Liver (tissue), 9 donors: ENCODE results near the gene LNX1. TPM values are rescaled to one million over a fixed set of nuclear protein-coding genes. Genes with fewer than 3 reads are reported as not detected.

Experiments
- DNase-seq: peaks from one replicate; pipeline ENCODE4 v3.0.0-alpha.2; 2017; ENCODE audit warnings: low spot score
- H3K27ac ChIP-seq, 2 donors: one replicate each; pipeline ENCODE4 v1.7.0; 2013; ENCODE audit warnings: inconsistent platforms in 2 of 2, low read length in 2 of 2, control low read depth in 1 of 2, low read depth in 1 of 2, mild to moderate bottlenecking in 1 of 2
- H3K27me3 ChIP-seq, 4 donors: one replicate each; pipeline versions ENCODE4 v1.6.1 to v1.7.0; 2013; ENCODE audit warnings: low read length in 3 of 4, inconsistent platforms in 1 of 4, mild to moderate bottlenecking in 1 of 4, moderate library complexity in 1 of 4; ENCODE audit not compliant: control insufficient read depth in 4 of 4, insufficient read depth in 4 of 4
- H3K36me3 ChIP-seq, 4 donors: one replicate each; pipeline versions ENCODE4 v1.6.1 to v1.7.0; 2013; ENCODE audit warnings: low read length in 3 of 4, mild to moderate bottlenecking in 3 of 4, low read depth in 1 of 4, moderate library complexity in 1 of 4; ENCODE audit not compliant: control insufficient read depth in 4 of 4, insufficient read depth in 3 of 4
- H3K4me1 ChIP-seq, 4 donors: one replicate each; pipeline versions ENCODE4 v1.6.1 to v1.7.0; 2013; ENCODE audit warnings: low read length in 3 of 4, mild to moderate bottlenecking in 3 of 4, moderate library complexity in 1 of 4; ENCODE audit not compliant: control insufficient read depth in 4 of 4, insufficient read depth in 4 of 4
- H3K4me3 ChIP-seq, 3 donors: one replicate each; pipeline versions ENCODE4 v1.6.1 to v1.7.0; 2013; ENCODE audit warnings: low read length in 3 of 3, control low read depth in 1 of 3, low read depth in 1 of 3, mild to moderate bottlenecking in 1 of 3
- H3K9ac ChIP-seq, 2 donors: one replicate each; pipeline ENCODE4 v1.7.0; 2013; ENCODE audit warnings: low read length in 2 of 2, mild to moderate bottlenecking in 2 of 2, moderate library complexity in 2 of 2, control low read depth in 1 of 2, low read depth in 1 of 2
- H3K9me3 ChIP-seq, 4 donors: one replicate each; pipeline versions ENCODE4 v1.6.1 to v1.7.0; 2013; ENCODE audit warnings: low read length in 3 of 4; ENCODE audit not compliant: control insufficient read depth in 4 of 4
- CTCF ChIP-seq: fragments of 150-350 bp; IDR thresholded peaks from 2 replicates; pipeline ENCODE4 v1.5.1; 2017; ENCODE audit warnings: improper control_type of control experiment, low read depth, low read length; ENCODE audit not compliant: missing input control
- EGR1 ChIP-seq, 2 donors: IDR thresholded peaks; 2 replicates each; pipeline ENCODE4 v1.6.1; 2016 to 2018; ENCODE audit warnings: antibody characterized with exemption in 2 of 2, low read depth in 2 of 2
- FOXA1 ChIP-seq: IDR thresholded peaks from 2 replicates; pipeline ENCODE4 v1.6.1; 2016; ENCODE audit warnings: antibody characterized with exemption
- FOXA2 ChIP-seq: IDR thresholded peaks from 2 replicates; pipeline ENCODE4 v1.6.1; 2016; ENCODE audit warnings: antibody characterized with exemption
- GABPA ChIP-seq, 2 donors: IDR thresholded peaks in 1 of 2; conservative IDR thresholded peaks in 1 of 2; 2 replicates each; pipeline ENCODE4 v1.6.1; 2016; ENCODE audit warnings: antibody characterized with exemption in 2 of 2, mild to moderate bottlenecking in 1 of 2, moderate library complexity in 1 of 2
- HNF4A ChIP-seq, 2 donors: conservative IDR thresholded peaks; 2 replicates each; pipeline ENCODE4 v1.6.1; 2016; ENCODE audit warnings: antibody characterized with exemption in 2 of 2, mild to moderate bottlenecking in 2 of 2
- HNF4G ChIP-seq: IDR thresholded peaks from 2 replicates; pipeline ENCODE4 v1.6.1; 2016; ENCODE audit warnings: antibody characterized with exemption
- JUND ChIP-seq, 2 donors: IDR thresholded peaks; 2 replicates each; pipeline ENCODE4 v1.6.1; 2016; ENCODE audit warnings: antibody characterized with exemption in 2 of 2
- NR2F2 ChIP-seq: IDR thresholded peaks from 2 replicates; pipeline ENCODE4 v1.6.1; 2016; ENCODE audit warnings: antibody characterized with exemption
- RAD21 ChIP-seq, 2 donors: IDR thresholded peaks; 2 replicates each; pipeline ENCODE4 v1.6.1; 2016; ENCODE audit warnings: antibody characterized with exemption in 2 of 2, mild to moderate bottlenecking in 2 of 2
- SP1 ChIP-seq: IDR thresholded peaks from 2 replicates; pipeline ENCODE4 v1.6.1; 2018; ENCODE audit warnings: antibody characterized with exemption, mild to moderate bottlenecking
- TAF1 ChIP-seq: conservative IDR thresholded peaks from 2 replicates; pipeline ENCODE4 v1.6.1; 2016; ENCODE audit warnings: antibody characterized with exemption, mild to moderate bottlenecking
- YY1 ChIP-seq: IDR thresholded peaks from 2 replicates; pipeline ENCODE4 v1.6.1; 2016; ENCODE audit warnings: antibody characterized with exemption, mild to moderate bottlenecking
- ZBTB33 ChIP-seq: IDR thresholded peaks from 2 replicates; pipeline ENCODE4 v1.6.1; 2016; ENCODE audit warnings: antibody characterized with exemption
- WGBS: extraction: QIAGEN DNeasy Blood & Tissue Kit; methylation state at CpG from one replicate; pipeline ENCODE4 v1.1.7; 2013; 5-methylcytosine and 5-hydroxymethylcytosine counted together
- polyA plus RNA-seq, 2 donors: library from polyadenylated mRNA; stranded (reverse) in 1 of 2; unstranded in 1 of 2; fragments of 200-250 nt in 1 of 2; fragments of >200 nt in 1 of 2; fragmentation: Nextera tagmentation in 1 of 2; extraction: Ambion mirVana in 1 of 2; gene quantifications; one replicate each; pipeline versions ENCODE4 v1.2.1 to v1.2.3, GENCODE V29; 2013 to 2015
- total RNA-seq, 2 donors: library from RNA; depleted of rRNA; stranded (reverse); fragments of >200 nt; gene quantifications; one replicate each; pipeline ENCODE4 v1.2.3, GENCODE V29; 2014
- TF ChIP-seq, protein P1 (sequence below): IDR thresholded peaks from 2 replicates; pipeline ENCODE4 v1.6.1; 2016; ENCODE audit warnings: antibody characterized with exemption
- TF ChIP-seq, protein P2 (sequence below): IDR thresholded peaks from 2 replicates; pipeline ENCODE4 v1.6.1; 2016; ENCODE audit warnings: antibody characterized with exemption, mild to moderate bottlenecking
- donor health status: healthy.
- donor health status: healthy.
- donor health status: healthy.
- donor health status: healthy.
- donor health status: healthy.

LNX1 gene
- total and polyA plus RNA-seq, 4 donors, result 1.5 to 3.4 (median 2.3) TPM

DNA sequence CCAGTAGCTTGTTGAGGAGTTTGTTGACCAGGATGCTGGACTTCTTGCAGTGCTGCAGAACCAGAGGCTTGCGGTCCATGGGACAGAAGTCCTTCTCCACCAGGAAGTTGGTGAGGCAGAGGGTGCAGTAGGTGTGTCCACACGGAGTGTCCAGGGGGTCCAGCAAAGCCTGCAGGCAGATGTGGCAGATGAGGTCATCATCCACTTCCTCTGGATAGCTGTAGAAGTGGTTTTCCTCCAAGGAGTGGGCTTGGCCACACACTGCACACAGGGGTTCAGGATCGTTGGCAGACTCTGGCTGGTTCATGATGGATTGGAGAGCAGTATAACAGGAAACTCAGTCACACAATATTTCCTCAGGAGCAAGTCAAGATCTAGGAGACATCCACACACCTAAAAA lies 17.6 kb downstream of the LNX1 start:
- DNase-seq, result no peak
- TF ChIP-seq YY1, result no peak
- TF ChIP-seq CTCF, result no peak
- no peak for TF ChIP-seq SP1
- Histone ChIP-seq H3K4me1 (peaks cover 2 to 13% (median 8%) of the 10 kb centered on the region in 4 donors), H3K9ac (no peak overlapping the region), H3K4me3 (no peak overlapping the region), H3K27me3 (no peaks in the 10 kb centered on the region), H3K36me3 (peaks cover 0 to 6% (median 3%) of the 10 kb centered on the region in 4 donors), H3K9me3 (no peaks in the 10 kb centered on the region), H3K27ac (no peak overlapping the region)
- 82% methylated on average over 3 of the region's 3 CpGs for WGBS

- Histone ChIP-seq H3K4me3 (no peak overlapping the region), H3K4me1 (peaks cover 2 to 13% (median 8%) of the 10 kb centered on the region in 4 donors)
- 92% methylated on average over 2 of the region's 2 CpGs for WGBS
Measured at GRCh38 chr4:53572600-53572994, 18.7 kb downstream of the LNX1 start.

GRCh38 chr4:53571936-53572599 lies 19.2 kb downstream of the LNX1 start:
- Histone ChIP-seq H3K27me3 (no peaks in the 10 kb centered on the region), H3K4me3 (no peak overlapping the region), H3K4me1 (peaks cover 0 to 10% (median 6%) of the 10 kb centered on the region in 4 donors), H3K36me3 (peaks cover 0 to 6% (median 3%) of the 10 kb centered on the region in 4 donors), H3K27ac (no peak overlapping the region), H3K9me3 (no peaks in the 10 kb centered on the region), H3K9ac (no peak overlapping the region)
- no peak for DNase-seq
- 93% methylated on average over 5 of the region's 5 CpGs for WGBS
- TF ChIP-seq ZBTB33, result no peak
- no peak for TF ChIP-seq RAD21 (IDR thresholded peaks at IDR 0.05)
- TF ChIP-seq TAF1, result no peak
- TF ChIP-seq GABPA (IDR thresholded peaks at IDR 0.05 in 1 of 2, conservative IDR thresholded peaks at IDR 0.05 in 1 of 2), result no peak
- TF ChIP-seq FOXA2, result no peak
- TF ChIP-seq SP1, result no peak
- no peak for TF ChIP-seq HNF4A (conservative IDR thresholded peaks at IDR 0.05)
- no peak for TF ChIP-seq YY1
- TF ChIP-seq, protein P1, sequence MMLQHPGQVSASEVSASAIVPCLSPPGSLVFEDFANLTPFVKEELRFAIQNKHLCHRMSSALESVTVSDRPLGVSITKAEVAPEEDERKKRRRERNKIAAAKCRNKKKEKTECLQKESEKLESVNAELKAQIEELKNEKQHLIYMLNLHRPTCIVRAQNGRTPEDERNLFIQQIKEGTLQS, result no peak
- TF ChIP-seq JUND (IDR thresholded peaks at IDR 0.05), result no peak

More at GRCh38 chr4:53572600-53572994, 18.7 kb downstream of the LNX1 start:
- H3K27ac ChIP-seq, result no peak overlapping the region
- TF ChIP-seq TAF1 (no peak), HNF4G (no peak), EGR1 (IDR thresholded peaks at IDR 0.05; ENCODE audit: low read depth in 2 of 2) (no peak), NR2F2 (no peak), JUND (IDR thresholded peaks at IDR 0.05) (no peak), FOXA1 (no peak)
- TF ChIP-seq, protein P2, sequence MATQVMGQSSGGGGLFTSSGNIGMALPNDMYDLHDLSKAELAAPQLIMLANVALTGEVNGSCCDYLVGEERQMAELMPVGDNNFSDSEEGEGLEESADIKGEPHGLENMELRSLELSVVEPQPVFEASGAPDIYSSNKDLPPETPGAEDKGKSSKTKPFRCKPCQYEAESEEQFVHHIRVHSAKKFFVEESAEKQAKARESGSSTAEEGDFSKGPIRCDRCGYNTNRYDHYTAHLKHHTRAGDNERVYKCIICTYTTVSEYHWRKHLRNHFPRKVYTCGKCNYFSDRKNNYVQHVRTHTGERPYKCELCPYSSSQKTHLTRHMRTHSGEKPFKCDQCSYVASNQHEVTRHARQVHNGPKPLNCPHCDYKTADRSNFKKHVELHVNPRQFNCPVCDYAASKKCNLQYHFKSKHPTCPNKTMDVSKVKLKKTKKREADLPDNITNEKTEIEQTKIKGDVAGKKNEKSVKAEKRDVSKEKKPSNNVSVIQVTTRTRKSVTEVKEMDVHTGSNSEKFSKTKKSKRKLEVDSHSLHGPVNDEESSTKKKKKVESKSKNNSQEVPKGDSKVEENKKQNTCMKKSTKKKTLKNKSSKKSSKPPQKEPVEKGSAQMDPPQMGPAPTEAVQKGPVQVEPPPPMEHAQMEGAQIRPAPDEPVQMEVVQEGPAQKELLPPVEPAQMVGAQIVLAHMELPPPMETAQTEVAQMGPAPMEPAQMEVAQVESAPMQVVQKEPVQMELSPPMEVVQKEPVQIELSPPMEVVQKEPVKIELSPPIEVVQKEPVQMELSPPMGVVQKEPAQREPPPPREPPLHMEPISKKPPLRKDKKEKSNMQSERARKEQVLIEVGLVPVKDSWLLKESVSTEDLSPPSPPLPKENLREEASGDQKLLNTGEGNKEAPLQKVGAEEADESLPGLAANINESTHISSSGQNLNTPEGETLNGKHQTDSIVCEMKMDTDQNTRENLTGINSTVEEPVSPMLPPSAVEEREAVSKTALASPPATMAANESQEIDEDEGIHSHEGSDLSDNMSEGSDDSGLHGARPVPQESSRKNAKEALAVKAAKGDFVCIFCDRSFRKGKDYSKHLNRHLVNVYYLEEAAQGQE, result no peak
- TF ChIP-seq, protein P1, result no peak
- no peaks in the 10 kb centered on the region for H3K9me3 ChIP-seq
- H3K36me3 ChIP-seq, result peaks cover 0 to 6% (median 3%) of the 10 kb centered on the region in 4 donors
- H3K9ac ChIP-seq, result no peak overlapping the region
- no peaks in the 10 kb centered on the region for H3K27me3 ChIP-seq
- DNase-seq, result no peak
